ENCODE data around the gene MRM2.

GRCh38 chr7:2271273-2272026, 29.4 kb upstream of the MRM2 start:
- TF ChIP-seq CTCF (tag by site-specific recombination; IDR thresholded peaks at IDR 0.05) (no peak), ZNF560 (tag by site-specific recombination; IDR thresholded peaks at IDR 0.05; ENCODE audit: borderline replicate concordance) (no peak), ZFHX2 (tag by site-specific recombination; conservative IDR thresholded peaks at IDR 0.05) (no peak), ATF2 (tag by site-specific recombination; IDR thresholded peaks at IDR 0.05; ENCODE audit: low read depth) (no peak), MZF1 (tag by site-specific recombination; IDR thresholded peaks at IDR 0.05; ENCODE audit: borderline replicate concordance) (no peak), ZNF155 (tag by site-specific recombination; IDR thresholded peaks at IDR 0.05) (no peak), ZNF311 (tag by site-specific recombination; IDR thresholded peaks at IDR 0.05; ENCODE audit: borderline replicate concordance) (no peak), PRDM1 (tag by site-specific recombination; IDR thresholded peaks at IDR 0.05) (no peak), ZFP3 (tag by site-specific recombination; IDR thresholded peaks at IDR 0.05; ENCODE audit: low read depth) (no peak)
